HTERT RPE-1 (cell line): Measurements from ENCODE around the gene FN1.
"Not testable (repeated sequence)": the region's sequence is repeated elsewhere in the genome, so short reads cannot be mapped to it uniquely, and the experiment has no call there.

Experiments
- in situ Hi-C: fragments of 300-500 bp; cut with MboI; formaldehyde crosslinking; loops from 4 replicates; pipeline ENCODE4 v1.14.3; 2020; ENCODE audit warnings: low sequenced_read_pairs

The FN1 gene

GRCh38 chr2:215409331-215410127 is 26.3 kb downstream of the FN1 start:
- in situ Hi-C loops, result no loop called here

GRCh38 chr2:215408441-215408840 is 27.4 kb downstream of the FN1 start:
- in situ Hi-C loops, result not testable (repeated sequence)

- in situ Hi-C loops, result no loop called here
Measured at GRCh38 chr2:215407590-215408264, 28.1 kb downstream of the FN1 start.

GRCh38 chr2:215407061-215407460 is 28.8 kb downstream of the FN1 start:
- in situ Hi-C loops, result no loop called here

- in situ Hi-C loops, result no loop called here
Measured at GRCh38 chr2:215405722-215406581, 29.9 kb downstream of the FN1 start.

- in situ Hi-C loops, result no loop called here
Measured at GRCh38 chr2:215404348-215405012, 31.4 kb downstream of the FN1 start.

- in situ Hi-C loops, result no loop called here
Measured at GRCh38 chr2:215403441-215404347, 32.2 kb downstream of the FN1 start.

- in situ Hi-C loops, result no loop called here
Measured at GRCh38 chr2:215401896-215402379, 33.9 kb downstream of the FN1 start.

- in situ Hi-C loops, result no loop called here
Measured at GRCh38 chr2:215399067-215399716, 36.7 kb downstream of the FN1 start.

- in situ Hi-C loops, result no loop called here
Measured at GRCh38 chr2:215397632-215398341, 38.1 kb downstream of the FN1 start.

- in situ Hi-C loops, result no loop called here
Measured at GRCh38 chr2:215396595-215397313, 39.1 kb downstream of the FN1 start.

GRCh38 chr2:215395687-215396460 is 40.0 kb downstream of the FN1 start:
- in situ Hi-C loops, result no loop called here

- in situ Hi-C loops, result no loop called here
Measured at GRCh38 chr2:215394102-215394805, 41.6 kb downstream of the FN1 start.

- in situ Hi-C loops, result no loop called here
Measured at GRCh38 chr2:215392687-215393270, 43.1 kb downstream of the FN1 start.

GRCh38 chr2:215392164-215392563 is 43.7 kb downstream of the FN1 start:
- in situ Hi-C loops, result no loop called here

- in situ Hi-C loops, result no loop called here
Measured at GRCh38 chr2:215391531-215391930, 44.3 kb downstream of the FN1 start.
